SKM-1 treated with dmso at 0.1 percent for 144 hours (cell line): ENCODE data around the gene COL4A5.

Source experiments
- DNase-seq: peaks from one replicate; lab custom pipeline; 2025; ENCODE audit not compliant: unreplicated experiment; lab: John Stamatoyannopoulos, UW

Gene COL4A5

DNA sequence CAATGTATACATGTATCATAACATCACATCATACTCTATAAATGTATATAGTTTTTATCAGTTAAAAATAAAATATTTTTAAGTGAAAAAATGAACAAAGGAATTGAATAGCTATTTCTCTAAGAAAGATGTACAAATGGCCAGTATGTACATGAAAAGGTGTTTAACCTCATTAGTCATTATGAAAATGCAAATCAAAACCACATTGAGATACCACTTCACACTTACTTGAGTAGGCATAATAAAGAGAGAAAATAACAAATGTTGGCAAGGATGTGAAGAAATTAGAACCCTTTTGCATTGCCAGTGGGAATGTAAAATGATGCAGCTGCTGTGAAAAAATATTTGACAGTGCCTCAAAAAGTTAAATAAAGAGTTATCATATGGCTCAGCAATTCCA lies 201.2 kb downstream of the COL4A5 start:
- DNase-seq: no peak

DNA sequence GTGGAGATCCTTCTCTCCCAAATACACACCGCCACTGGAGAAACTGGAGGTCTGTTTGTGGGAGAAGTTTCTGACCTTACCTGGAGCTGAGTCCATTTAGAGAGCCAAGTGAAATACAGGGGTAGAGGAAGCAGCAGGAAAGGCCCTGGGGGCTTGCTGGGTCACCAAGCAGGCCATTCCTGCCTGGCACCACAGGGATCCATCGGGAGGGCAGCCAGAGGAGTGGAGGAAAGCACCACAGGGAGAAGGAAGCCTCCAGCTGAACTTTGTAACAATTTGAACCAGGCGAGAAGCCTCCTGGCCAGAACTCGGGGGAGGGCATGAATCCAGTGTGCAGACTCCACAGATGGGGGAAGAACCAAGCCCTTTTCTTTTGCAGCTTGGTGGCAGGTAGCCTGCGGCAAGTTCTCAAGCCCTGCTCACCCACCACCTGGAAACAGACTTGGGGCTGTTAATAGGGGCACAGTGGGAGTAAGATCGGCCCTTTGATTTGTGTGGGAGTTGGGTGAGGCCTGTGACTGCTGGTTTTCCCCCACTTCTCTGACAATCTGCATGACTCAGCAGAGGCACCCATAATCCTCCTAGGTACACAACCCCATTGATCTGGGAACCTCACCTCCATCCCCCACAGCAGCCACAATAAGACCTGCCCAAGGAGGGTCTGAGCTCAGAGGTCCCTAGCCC lies 202.1 kb downstream of the COL4A5 start:
- DNase-seq: no peak

DNA sequence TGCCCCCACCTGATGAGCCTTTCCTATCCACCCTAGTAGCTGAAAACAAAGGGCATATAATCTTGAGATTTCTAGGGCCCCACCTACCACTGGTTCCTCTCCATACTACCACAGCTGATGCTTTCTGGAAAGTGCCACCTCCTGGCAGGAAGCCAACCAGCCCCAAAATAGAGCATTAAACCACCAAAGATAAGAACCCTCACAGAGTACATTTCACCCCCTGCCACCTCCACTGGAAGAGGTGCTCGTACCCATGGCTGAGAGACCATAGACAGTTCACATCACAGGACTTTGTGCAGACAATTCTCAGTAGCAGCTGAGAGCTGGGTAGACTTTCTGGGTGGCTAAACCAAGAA lies 202.6 kb downstream of the COL4A5 start:
- no peak for DNase-seq

DNA sequence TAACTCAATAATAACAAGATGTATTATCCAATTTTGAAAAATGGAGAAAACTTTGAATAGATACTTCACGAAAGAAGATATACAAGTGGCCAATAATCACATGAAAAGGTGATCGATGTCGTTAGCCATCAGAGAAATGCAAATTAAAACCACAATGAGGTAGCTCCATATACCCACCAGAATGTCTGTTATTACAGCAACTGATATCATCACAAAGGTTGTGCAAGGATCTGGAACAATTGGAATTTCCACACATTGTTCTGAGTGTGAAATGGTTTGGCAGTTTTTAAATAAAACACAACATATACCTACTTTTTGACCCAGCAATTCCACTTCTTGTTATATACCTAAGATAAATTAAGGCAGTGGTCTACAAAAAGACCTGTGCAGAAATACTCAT lies 225.1 kb downstream of the COL4A5 start:
- DNase-seq: no peak

- DNase-seq: no peak
Observed at GRCh38 chrX:108666101-108666500, 226.5 kb downstream of the COL4A5 start.

- DNase-seq: no peak
Observed at GRCh38 chrX:108671526-108671925, 231.9 kb downstream of the COL4A5 start.

DNA sequence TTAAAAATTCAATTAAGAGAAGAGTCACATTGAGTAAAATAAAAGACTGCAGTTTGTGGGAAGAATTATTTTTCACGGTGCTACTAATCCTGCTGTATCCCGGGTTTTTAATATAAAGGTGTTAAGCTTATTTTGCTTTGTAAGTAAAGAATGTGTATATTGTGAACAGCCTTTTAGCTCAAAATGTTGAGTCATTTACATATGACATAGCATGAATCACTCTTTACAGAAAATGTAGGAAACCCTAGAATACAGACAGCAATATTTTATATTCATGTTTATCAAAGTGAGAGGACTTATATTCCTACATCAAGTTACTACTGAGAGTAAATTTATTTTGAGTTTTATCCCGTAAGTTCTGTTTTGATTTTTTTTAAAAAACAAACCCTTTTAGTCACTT lies 257.1 kb downstream of the COL4A5 start:
- DNase-seq: no peak

- peak; percentile 21 for DNase-seq
Observed at GRCh38 chrX:108699368-108699767, 259.7 kb downstream of the COL4A5 start.

DNA sequence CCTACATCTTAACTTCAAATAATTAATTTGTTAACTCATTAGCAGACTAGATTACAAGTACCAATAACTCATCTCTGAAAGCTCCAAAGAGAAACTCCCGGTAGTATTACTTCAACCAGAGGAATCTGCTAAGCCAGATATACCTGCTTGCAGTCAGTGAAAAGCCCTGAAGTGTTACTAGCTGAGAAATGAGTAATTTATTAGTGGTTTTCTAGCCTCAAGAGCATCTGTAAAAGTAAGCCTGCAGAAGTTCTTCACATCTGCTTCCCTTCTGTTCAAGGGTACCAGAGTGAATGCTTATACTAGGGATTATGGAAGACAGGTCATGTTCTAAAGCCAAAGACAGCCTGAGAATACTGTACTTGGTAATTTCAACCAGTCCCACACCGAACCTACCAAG lies 262.0 kb downstream of the COL4A5 start:
- no peak for DNase-seq

GRCh38 chrX:108702530-108702929 lies 262.9 kb downstream of the COL4A5 start:
- DNase-seq: no peak

- DNase-seq: no peak
Observed at GRCh38 chrX:108704839-108705238, 265.2 kb downstream of the COL4A5 start.

- no peak for DNase-seq
Observed at GRCh38 chrX:108712886-108713285, 273.2 kb downstream of the COL4A5 start.

DNA sequence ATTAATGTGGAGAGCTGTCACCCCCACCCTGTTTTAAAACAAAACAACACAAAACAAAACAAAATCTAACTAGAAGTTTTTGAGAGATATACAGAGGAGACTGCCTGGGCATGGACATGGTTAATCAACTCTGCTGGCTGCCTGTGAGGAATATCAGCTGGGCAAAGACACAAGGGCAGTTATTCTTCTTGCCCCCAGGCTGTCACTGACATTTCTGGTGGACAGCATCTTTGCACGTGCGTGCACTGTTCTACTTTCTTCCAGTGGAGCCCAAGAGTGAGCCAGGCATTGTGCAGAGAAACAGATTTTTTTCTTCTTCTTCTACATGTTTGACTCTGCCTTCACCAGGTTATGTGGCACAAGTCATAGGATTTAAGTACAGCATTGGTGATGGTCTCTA lies 282.9 kb downstream of the COL4A5 start:
- no peak for DNase-seq

GRCh38 chrX:108726748-108727147 lies 287.1 kb downstream of the COL4A5 start:
- DNase-seq: no peak

DNA sequence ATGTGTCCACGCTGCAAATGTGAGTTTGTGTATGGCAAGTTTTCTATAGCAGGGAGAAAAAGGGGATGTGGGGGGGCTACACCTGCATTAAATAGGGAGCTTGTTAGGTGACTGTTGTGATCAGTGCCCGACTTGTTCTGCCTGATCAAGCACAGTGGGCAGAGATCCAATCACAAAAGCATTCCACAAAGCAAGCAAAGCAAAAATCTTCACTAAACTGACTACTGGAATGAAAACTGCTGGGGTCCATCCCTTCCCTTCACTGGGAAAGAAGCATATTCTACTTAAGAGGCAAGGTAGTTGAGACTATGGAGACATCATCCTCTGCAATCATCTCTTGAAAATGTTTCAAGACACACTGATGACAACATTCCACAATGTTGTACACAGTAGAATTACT lies 291.5 kb downstream of the COL4A5 start:
- DNase-seq: no peak

DNA sequence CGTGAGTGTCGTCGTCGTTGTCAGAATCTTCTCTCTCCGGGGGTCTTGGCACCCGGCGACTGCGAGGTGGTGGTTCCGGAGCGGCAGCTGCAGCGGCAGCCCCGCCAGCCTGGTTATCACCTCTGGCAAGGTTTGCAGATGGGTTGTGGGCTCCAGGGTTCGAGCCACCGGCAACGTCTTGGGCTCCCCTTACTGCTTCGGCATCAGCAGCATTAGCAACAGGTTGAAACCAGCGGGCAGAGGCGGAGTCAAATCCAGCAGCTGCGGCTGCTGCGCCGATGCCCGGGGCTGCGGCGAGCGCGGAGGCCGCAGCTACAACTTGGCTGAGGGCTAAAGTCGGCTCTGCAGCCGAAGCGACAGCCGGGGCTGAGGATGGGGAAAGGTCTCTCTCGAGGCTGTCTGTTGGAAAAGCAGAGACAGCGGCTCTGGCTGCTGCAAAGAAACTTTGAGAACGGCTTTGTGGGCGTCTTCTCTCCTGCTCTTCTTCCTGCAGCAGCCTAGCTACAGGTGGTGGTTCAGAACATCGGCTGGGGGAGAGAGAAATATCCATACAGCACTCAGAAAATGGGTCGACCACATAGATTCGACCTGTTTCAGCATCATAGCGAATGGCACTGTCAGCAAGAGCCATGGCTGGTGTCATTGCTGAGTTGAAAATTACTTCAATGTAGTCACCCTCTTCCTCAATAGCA lies 293.1 kb downstream of the COL4A5 start:
- no peak for DNase-seq

DNA sequence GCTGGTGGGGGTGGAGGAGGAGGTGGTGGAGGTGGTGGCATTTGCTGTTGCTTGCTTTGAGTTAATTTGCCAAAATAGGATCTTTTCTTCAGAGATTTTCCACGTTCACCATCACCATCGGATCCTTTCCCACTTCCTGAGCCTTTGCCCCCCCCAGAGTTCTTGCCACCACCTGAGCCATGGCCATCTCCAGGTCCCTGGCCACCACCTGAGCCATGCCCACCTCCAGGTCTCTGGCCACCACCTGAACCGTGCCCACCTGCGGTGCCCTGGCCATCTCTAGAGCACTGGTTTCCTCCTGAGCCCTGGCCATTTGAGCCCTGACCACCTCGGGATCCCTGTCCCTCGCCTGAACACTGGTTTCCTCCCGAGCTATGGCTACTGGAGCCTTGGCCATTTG lies 294.8 kb downstream of the COL4A5 start:
- no peak for DNase-seq

GRCh38 chrX:108735091-108735678 lies 295.5 kb downstream of the COL4A5 start:
- no peak for DNase-seq

DNA sequence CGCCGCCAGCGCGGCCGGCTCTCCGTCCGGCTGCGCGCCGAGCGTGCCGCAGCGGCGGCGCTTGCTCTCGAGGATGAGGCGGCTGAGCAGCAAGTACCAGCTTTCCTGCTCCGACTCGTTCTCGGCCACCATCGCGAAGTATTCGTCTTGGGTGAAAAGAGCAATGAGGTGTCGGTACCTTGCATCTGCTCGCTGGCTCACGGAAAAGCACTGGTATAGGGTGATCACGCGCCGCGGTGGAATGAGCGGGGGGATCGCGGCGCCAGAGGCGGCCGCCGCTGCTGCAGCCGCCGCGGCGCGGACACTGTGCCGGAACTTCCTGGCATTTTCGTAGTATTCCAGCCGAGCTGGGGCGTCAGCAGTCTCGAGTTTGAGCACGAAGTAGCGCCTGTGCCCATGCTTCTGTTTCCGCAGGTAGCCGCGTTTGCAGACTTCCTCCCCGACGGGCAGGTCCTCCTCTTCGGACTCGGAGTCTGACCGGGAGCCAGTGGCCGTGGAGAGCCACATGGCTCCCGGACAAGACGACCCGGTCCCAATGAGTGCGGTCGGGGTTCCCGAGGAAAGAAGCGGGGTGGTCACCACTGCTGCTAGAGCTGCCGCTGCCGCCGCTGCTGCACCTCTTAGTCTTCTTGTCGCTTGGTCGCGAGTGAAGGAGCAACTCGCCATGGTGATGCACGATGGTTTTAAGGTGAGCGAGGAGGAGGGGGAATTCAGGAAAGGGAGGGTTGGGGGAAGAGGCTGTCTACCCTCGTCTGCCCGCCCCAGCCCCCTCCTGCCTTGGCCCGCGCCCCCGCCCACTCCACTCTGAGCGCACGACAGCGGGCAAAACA lies 296.3 kb downstream of the COL4A5 start:
- DNase-seq: no peak

- DNase-seq: no peak
Observed at GRCh38 chrX:108736509-108737479, 297.2 kb downstream of the COL4A5 start, which contains the start of gene IRS4. TSS of gene IRS4 (minus strand) at chrX:108736563.
